Anterior cingulate cortex (tissue), 58 donors: Measurements from ENCODE around the gene RNF223.

Source experiments
- DNase-seq, 58 donors: peaks; one replicate each; lab custom pipeline; 2025; lab: John Stamatoyannopoulos, UW

Gene RNF223

DNA sequence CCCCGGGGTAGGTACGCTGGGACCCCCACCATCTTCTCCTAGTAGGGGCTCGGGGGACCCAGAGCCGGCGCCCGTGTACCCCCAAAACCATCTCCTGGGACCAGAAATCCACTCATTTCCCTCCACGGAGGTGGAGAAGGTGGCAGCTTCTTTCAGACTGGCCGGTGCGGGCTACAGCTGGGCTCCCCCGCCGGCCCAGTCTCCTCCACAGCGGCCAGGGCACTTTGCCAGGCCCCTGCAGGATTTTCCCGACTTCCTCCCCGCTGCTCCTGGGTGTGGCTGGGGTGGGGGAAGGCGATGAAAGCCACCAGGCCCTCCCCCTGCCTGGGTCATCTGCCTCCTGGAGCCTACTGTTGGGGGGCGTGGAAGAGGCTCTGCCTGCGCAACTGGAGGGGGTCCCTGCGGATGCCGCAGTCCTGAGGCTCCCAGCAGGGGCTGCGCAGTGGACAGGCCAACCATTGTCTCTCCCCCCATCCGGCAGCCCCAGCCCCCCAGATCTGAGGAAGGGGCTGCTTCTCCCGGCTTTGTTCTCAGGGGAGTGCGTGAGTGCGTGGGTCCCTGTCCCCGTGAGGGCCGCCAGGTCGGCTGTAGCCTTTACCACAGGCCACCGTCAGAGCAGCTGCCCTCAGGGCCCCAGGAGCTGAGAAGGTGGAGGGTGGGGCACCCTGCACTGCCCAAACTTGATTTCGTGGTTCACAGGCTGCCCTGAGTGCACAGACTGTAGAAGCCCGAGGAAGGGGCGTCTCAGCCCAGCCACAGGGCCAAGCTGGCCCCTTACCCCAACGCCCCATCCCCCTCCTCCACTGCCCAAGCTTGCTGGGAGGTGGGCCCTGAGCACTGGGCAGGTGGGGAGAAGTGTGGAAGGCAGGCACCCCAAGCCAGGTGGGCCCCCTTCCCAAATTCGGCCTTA lies 52.8 kb downstream of the RNF223 start:
- peak in 10 of 58 donors; percentile 12 to 42 (median 28) for DNase-seq
